Stomach (tissue), 4 donors: ENCODE data around the gene TGM3.

ENCODE experiments used
- POLR2A ChIP-seq, 4 donors: fragments of 450-650 bp; IDR thresholded peaks; one replicate each; pipeline ENCODE4 v1.6.1; 2016; ENCODE audit warnings: antibody characterized with exemption in 4 of 4, control low read depth in 2 of 4, mild to moderate bottlenecking in 1 of 4, moderate library complexity in 1 of 4
- POLR2AphosphoS5 ChIP-seq, 3 donors: sonication (generic); formaldehyde crosslinking; IDR thresholded peaks; one replicate each; pipeline ENCODE4 v1.6.1; 2016; ENCODE audit warnings: antibody characterized with exemption in 3 of 3

- no peak for TF ChIP-seq POLR2A (IDR thresholded peaks at IDR 0.05)
- TF ChIP-seq POLR2AphosphoS5 (IDR thresholded peaks at IDR 0.05), result no peak
These were observed 3.2 kb upstream of the TGM3 start for GRCh38 chr20:2292416-2293110.
